GM23338 (cell line): ENCODE data around the gene RDH5.

Source experiments
- CREB1 ChIP-seq: fragments of 250-450 bp; sonication (Bioruptor Pico); IDR thresholded peaks from 2 replicates; pipeline ENCODE4 v1.5.0; 2020; ENCODE audit warnings: low read depth, mild to moderate bottlenecking, moderate library complexity
- CTCF ChIP-seq, 2 experiments: fragments of 200-600 bp in 1 of 2; sonication (generic) in 1 of 2; conservative IDR thresholded peaks; 2 replicates each; pipeline versions ENCODE4 v1.5.1 to v1.6.1; 2016 to 2017; ENCODE audit warnings: antibody characterized with exemption in 2 of 2, low read depth in 2 of 2, mild to moderate bottlenecking in 2 of 2, moderate library complexity in 1 of 2
- ETS1 ChIP-seq: IDR thresholded peaks from 2 replicates; pipeline ENCODE4 v1.6.1; 2016; ENCODE audit warnings: antibody characterized with exemption
- EZH2 ChIP-seq: fragments of 200-600 bp; sonication (generic); IDR thresholded peaks from one replicate; pipeline ENCODE4 v1.8.0; 2017; ENCODE audit warnings: antibody characterized with exemption, mild to moderate bottlenecking, low read depth; ENCODE audit not compliant: unreplicated experiment
- EZH2phosphoT487 ChIP-seq: fragments of 200-600 bp; sonication (generic); IDR thresholded peaks from one replicate; pipeline ENCODE4 v1.8.1; 2018; ENCODE audit warnings: antibody characterized with exemption; ENCODE audit not compliant: unreplicated experiment
- POLR2AphosphoS5 ChIP-seq: IDR thresholded peaks from 2 replicates; pipeline ENCODE4 v1.6.1; 2016; ENCODE audit warnings: antibody characterized with exemption, low read depth
- STAT1 ChIP-seq: IDR thresholded peaks from one replicate; pipeline ENCODE4 v1.6.1; 2016; ENCODE audit warnings: antibody characterized with exemption; ENCODE audit not compliant: unreplicated experiment
- ZNF331 ChIP-seq: fragments of 250-450 bp; sonication (Bioruptor Pico); IDR thresholded peaks from 2 replicates; pipeline ENCODE4 v1.5.0; 2020; ENCODE audit warnings: low read depth, mild to moderate bottlenecking, moderate library complexity
- TF ChIP-seq, protein P1 (sequence below): IDR thresholded peaks from one replicate; pipeline ENCODE4 v1.6.1; 2018; ENCODE audit warnings: antibody characterized with exemption; ENCODE audit not compliant: unreplicated experiment

GRCh38 chr12:55686366-55687010, 33.7 kb upstream of the RDH5 start:
- TF ChIP-seq CTCF (conservative IDR thresholded peaks at IDR 0.05; ENCODE audit: low read depth in 2 of 2), result no peak
- TF ChIP-seq STAT1, result no peak
- TF ChIP-seq EZH2, result no peak
- no peak for TF ChIP-seq POLR2AphosphoS5
- TF ChIP-seq, protein P1, sequence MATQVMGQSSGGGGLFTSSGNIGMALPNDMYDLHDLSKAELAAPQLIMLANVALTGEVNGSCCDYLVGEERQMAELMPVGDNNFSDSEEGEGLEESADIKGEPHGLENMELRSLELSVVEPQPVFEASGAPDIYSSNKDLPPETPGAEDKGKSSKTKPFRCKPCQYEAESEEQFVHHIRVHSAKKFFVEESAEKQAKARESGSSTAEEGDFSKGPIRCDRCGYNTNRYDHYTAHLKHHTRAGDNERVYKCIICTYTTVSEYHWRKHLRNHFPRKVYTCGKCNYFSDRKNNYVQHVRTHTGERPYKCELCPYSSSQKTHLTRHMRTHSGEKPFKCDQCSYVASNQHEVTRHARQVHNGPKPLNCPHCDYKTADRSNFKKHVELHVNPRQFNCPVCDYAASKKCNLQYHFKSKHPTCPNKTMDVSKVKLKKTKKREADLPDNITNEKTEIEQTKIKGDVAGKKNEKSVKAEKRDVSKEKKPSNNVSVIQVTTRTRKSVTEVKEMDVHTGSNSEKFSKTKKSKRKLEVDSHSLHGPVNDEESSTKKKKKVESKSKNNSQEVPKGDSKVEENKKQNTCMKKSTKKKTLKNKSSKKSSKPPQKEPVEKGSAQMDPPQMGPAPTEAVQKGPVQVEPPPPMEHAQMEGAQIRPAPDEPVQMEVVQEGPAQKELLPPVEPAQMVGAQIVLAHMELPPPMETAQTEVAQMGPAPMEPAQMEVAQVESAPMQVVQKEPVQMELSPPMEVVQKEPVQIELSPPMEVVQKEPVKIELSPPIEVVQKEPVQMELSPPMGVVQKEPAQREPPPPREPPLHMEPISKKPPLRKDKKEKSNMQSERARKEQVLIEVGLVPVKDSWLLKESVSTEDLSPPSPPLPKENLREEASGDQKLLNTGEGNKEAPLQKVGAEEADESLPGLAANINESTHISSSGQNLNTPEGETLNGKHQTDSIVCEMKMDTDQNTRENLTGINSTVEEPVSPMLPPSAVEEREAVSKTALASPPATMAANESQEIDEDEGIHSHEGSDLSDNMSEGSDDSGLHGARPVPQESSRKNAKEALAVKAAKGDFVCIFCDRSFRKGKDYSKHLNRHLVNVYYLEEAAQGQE, result no peak
- TF ChIP-seq ZNF331 (CRISPR knock-in tag), result no peak
- TF ChIP-seq ETS1, result no peak
- TF ChIP-seq EZH2phosphoT487, result no peak
- TF ChIP-seq CREB1, result no peak
